ENCODE results near the gene ZNF385A.

Gene ZNF385A

DNA sequence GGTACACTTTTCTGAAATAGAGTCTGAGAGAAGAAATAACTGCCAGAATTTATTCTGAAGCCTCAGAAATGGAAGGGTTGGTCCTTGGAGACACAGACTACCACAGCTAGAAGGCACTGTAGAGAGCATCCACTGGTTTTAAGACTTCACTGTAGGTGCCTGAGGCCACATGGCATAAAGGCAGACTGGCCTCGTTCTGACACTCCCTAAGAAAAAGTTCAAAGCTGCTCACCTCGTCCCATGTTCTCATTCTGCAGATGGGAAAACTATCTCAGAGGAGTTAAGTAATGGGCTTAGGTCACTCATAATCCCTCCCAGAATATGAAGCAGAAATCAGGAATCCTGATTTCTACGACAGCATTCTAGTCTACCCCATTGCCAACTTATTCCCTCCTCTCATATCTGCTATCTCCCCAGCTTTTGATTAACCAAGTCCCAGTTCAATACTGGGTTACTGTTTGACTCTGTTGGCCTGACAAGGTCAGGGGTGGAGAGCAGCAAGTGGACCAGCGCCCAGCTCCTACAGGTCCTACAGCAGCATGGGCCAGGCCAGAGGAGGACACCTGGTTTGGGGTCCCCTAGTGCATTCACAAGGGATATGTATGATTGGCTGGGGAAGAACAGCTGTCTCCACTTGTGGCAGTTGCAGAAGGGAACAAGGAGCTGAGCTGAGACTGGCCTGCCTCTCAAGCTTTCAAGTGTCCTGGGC lies 30.8 kb upstream of the ZNF385A start:
- DNase-seq = no peak

- no peak for DNase-seq
These were observed 29.0 kb upstream of the ZNF385A start for GRCh38 chr12:54413284-54414190.

GRCh38 chr12:54412786-54413185 lies 28.3 kb upstream of the ZNF385A start:
- DNase-seq = no peak

- no peak for DNase-seq
These were observed 27.8 kb upstream of the ZNF385A start for GRCh38 chr12:54412348-54412747.

DNA sequence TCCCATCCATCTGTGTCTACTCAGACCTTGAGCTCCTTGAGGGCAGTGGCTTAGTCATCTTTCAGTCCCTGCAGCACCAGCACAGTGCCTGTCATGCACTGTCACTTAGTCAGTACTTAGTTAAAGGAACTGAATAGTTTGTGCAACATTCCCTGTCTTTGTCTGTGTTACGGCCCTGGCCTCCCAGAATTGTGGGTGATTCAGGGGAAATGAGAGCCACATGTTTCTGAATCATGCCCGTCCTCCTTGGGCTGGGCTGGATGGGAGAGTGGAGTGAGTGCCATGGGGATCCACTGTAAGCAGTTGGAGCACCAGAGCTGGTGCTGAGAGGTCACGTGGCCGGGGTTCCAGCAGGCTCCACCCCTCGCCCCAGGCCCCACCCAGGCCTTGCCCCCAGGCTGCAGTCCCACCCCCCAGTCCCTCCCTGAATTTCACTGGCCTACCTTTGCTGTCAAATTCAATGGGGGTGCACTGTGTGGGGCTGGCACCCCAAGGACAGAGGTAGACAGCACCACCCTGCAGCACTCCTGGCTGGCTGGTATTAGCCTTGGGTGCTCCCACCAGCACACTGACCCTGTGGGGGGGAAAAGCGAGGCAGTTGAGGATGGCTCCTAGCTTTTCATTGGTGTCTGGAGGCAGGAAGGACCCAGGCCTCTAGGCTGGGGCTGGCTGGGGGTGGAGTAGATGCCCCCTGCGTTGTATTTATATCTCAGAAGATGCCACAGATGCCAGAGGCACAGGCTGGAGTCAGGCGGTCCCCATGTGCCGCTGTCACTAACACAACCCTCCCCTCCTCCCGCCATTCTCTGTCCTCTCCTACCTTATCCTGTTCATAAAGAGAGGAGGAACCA lies 27.1 kb upstream of the ZNF385A start:
- no peak for DNase-seq

- DNase-seq = no peak
These were observed 24.7 kb upstream of the ZNF385A start for GRCh38 chr12:54409267-54409666.

DNA sequence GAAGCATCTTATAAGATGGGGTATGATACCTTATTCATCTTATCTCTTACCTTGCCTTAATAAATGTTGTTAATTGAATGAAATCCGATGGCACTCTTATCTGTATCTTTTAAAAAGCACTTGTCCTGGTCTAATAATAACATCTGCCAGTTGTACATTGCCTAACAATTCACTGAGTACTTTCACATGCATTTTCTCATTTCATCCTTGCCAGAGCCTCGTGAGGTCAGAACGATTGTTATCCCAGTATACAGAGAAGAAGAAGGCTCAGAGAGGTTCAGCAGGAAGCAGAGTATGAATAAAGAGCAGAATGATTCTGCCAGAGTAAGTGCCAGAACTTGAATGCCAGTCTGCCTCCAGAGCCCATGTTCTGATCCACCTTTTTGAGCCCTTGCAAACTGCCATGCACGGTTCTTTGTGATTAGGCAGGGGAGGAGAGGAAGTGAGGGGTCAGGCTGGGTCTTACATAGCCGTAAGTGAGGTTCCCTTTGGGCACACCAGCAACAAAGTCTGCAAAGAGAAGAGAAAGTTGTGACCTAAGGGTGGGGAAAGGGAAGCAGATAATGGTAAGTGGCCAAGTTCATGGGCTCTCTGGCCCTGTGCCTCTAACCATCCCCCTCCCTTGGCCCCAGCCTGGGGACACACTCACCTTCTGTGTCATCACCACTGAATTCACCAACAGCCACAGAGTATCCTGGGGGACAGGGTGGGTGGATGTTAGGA lies 22.8 kb upstream of the ZNF385A start:
- DNase-seq = no peak

DNA sequence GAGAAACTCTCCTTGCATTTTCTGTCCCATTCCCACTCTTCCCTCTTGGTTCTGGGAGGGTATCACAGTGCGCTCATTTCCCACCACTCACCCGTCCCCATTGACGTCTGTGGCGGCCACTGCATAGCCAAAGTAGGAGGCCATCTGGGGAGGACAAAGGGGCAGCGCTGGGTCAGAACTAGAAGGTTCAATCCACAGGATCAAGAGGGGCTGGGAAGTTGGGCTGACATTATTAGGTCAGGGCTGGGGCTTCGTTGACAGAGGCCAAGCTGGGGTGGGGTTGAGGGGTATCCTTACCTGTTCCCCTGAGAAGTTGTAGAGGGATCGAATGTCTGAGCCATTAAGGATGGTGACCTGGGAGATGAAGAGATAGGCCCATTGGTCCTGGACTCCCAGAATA lies 21.0 kb upstream of the ZNF385A start:
- no peak for DNase-seq

DNA sequence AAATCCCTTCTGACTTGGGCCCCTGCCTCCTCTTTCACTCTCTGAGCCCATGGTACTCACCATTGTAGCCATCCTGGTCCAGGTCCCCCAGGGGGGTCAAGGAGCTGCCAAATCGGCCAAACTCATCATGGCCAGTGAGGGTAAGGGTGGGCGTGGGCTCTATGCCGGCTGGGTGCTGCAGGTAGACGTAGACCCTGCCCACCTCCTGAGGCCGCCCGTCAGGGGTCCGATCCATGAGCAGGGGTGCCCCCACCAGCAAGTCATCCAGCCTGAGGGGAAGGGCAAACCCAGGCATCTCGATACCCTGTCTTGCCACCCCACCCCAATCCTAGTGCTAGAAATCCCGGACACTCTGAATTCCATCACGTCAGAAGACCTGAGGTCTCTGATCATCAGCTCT lies 20.6 kb upstream of the ZNF385A start:
- no peak for DNase-seq

- DNase-seq = no peak
These were observed 19.8 kb upstream of the ZNF385A start for GRCh38 chr12:54404061-54405004.

GRCh38 chr12:54401119-54401518 lies 16.6 kb upstream of the ZNF385A start:
- DNase-seq = no peak

GRCh38 chr12:54398995-54399793 lies 14.7 kb upstream of the ZNF385A start:
- DNase-seq = no peak

DNA sequence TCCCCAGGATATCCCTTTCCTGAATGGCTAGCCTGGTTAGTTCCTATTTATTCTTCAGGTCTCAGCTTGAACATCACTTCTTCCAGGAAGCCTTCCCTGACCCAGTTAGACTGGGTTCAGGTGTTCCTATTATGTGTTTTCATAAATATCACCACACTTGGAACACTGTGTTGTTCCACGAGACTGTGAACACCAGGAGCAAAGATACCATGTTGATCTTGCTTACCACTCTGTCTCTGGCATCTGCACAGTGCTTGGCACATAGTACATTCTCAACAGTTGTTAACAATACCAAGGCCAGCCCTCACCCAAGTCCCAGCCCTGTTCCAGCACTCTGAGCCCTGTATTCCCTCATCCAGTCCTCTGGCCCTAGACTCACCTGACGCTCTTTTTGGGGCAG lies 13.7 kb upstream of the ZNF385A start:
- DNase-seq = no peak

GRCh38 chr12:54397157-54397556 lies 12.6 kb upstream of the ZNF385A start:
- DNase-seq = no peak

DNA sequence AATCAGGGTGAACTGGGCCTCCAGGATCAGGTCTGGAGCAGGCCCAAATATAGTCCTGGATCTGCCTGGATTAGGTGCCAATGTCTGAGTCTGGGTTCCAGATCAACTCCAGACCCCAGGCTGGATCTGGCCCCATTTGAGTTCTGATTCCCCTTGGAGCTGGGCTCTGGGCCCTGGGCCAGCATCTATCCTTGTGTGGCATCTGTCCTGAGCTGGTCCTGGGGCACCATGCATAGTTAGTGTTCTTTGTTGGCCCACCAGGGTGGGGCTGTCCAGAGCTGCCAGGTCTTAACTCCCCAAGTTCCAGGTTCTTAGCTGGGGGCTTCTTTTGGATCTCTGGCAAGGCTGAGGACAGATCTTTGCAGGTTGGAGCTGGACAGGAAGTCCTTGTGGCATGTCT lies 11.0 kb upstream of the ZNF385A start:
- no peak for DNase-seq

- no peak for DNase-seq
These were observed 10.5 kb upstream of the ZNF385A start for GRCh38 chr12:54394986-54395385.

GRCh38 chr12:54394281-54394719 lies 9.8 kb upstream of the ZNF385A start:
- DNase-seq = peak; percentile 21

DNA sequence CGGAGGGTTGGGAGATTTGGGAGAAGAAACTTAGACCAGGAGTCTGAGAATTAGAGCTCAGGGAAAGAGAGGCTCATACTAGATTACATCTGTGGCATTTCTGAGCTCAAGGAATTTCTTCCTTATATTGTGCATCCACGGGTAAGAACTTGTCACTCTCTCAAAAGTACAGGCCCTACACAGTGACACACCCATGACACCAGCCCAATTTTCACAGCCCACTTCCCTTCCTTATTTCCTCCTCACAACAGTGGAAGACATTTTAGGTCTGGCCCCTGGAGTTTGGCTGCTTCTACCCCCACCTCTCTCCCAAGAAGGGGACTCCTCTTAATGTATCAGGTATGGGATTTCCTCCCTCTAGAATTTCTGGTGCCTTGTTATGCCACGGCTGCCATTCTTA lies 9.2 kb upstream of the ZNF385A start:
- DNase-seq = no peak

DNA sequence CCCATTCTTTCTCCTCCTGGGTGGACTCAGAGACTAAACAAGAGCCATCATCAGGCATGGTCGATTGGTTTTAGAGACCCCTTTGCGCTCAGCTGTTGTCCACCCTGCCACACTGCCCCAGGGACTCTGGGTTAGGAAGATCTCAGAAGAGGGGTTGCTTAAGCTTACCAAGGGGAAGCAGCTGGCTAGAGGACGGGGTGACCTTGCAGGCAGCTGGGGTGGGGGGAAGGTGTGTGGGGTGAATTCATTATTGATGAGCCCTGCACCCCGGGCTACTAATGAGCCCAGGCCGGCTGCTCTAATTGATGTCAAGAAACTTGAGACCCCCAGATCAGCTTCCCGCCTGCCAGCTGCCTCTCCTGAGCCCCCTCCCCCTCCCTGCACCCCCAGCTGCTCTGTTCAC lies 8.7 kb upstream of the ZNF385A start:
- DNase-seq = no peak

GRCh38 chr12:54392485-54393206 lies 8.1 kb upstream of the ZNF385A start:
- DNase-seq = no peak

Data from NCI-H446 treated with DMSO at 0.1 percent for 48 hours (cell line).